Testis (tissue), 5 donors: ENCODE measurements around the gene TRIM15. TPM values are rescaled to one million over a fixed set of nuclear protein-coding genes. Genes with fewer than 3 reads are reported as not detected.
"Not testable (repeated sequence)": the region's sequence is repeated elsewhere in the genome, so short reads cannot be mapped to it uniquely, and the experiment has no call there.

ENCODE experiments used
- DNase-seq: peaks from one replicate; pipeline ENCODE4 v3.0.0-alpha.2; 2019
- H3K27ac ChIP-seq, 2 donors: fragments of 200-600 bp; sonication (generic); one replicate each; pipeline ENCODE4 v1.5.1; 2019
- H3K27me3 ChIP-seq: fragments of 200-600 bp; sonication (generic); one replicate; pipeline ENCODE4 v1.5.1; 2019
- H3K36me3 ChIP-seq: fragments of 200-600 bp; sonication (generic); one replicate; pipeline ENCODE4 v1.5.1; 2017; ENCODE audit warnings: low read depth; ENCODE audit errors: missing control alignments
- H3K4me1 ChIP-seq: fragments of 200-600 bp; sonication (generic); one replicate; pipeline ENCODE4 v1.5.1; 2019
- H3K4me3 ChIP-seq, 2 donors: fragments of 200-600 bp; sonication (generic); one replicate each; pipeline ENCODE4 v1.5.1; 2017 to 2019
- H3K9me3 ChIP-seq: fragments of 200-600 bp; sonication (generic); one replicate; pipeline ENCODE4 v1.5.1; 2017
- CTCF ChIP-seq, 3 experiments: fragments of 450-650 bp in 2 of 3; fragments of 200-600 bp in 1 of 3; sonication (generic) in 1 of 3; IDR thresholded peaks; one replicate each; pipeline ENCODE4 v1.5.1; 2016 to 2019; ENCODE audit warnings: antibody characterized with exemption in 3 of 3, mild to moderate bottlenecking in 2 of 3, moderate library complexity in 1 of 3
- POLR2A ChIP-seq: fragments of 450-650 bp; IDR thresholded peaks from one replicate; pipeline ENCODE4 v1.6.1; 2017; ENCODE audit warnings: antibody characterized with exemption, mild to moderate bottlenecking, moderate library complexity
- WGBS, 2 donors: methylation state at CpG; one replicate each; pipeline ENCODE4 v1.1.5; 2018; 5-methylcytosine and 5-hydroxymethylcytosine counted together
- intact Hi-C: fragments of 100-400 bp; cut with DNase I; formaldehyde crosslinking; loops from one replicate; pipeline ENCODE4 v1.15.1; 2023; ENCODE audit warnings: low total_unique reads
- long read RNA-seq, 2 donors: transcript quantifications; one replicate each; lab custom pipeline, GENCODE V29; 2026
- polyA plus RNA-seq: library from polyadenylated mRNA; stranded (reverse); fragments of 350-450 nt; fragmentation: Illumina TruSeq; extraction: RNeasy Lipid Tissue Mini Kit (QIAGEN cat#74804); gene quantifications from one replicate; pipeline ENCODE4 v1.2.3, GENCODE V29; 2014; ENCODE audit warnings: low read depth, low replicate concordance; ENCODE audit not compliant: insufficient read depth
- total RNA-seq, 2 donors: library from RNA; depleted of rRNA; stranded (reverse); fragments of >200 nt; gene quantifications; one replicate each; pipeline ENCODE4 v1.2.3, GENCODE V29; 2016

Gene TRIM15
- total RNA-seq: under 1 TPM in 1 of 2 donors, not detected in 1; 0.25 TPM
- 1.1 TPM for polyA plus RNA-seq
- long read RNA-seq, donor 1: 0 reads
- long read RNA-seq, donor 2: 0 reads

- Histone ChIP-seq H3K27me3 (no peaks in the 10 kb centered on the region), H3K4me1 (no peaks in the 10 kb centered on the region), H3K36me3 (no peaks in the 10 kb centered on the region), H3K27ac (no peak within 1 kb of the TSS), H3K9me3 (no peaks in the 10 kb centered on the region), H3K4me3 (no peak within 1 kb of the TSS)
- DNase-seq: no peak
- TF ChIP-seq POLR2A: no peak
- TF ChIP-seq CTCF (IDR thresholded peaks at IDR 0.05): no peak
- intact Hi-C loops: no loop called here
- WGBS, 2 donors: 51 to 59% methylated on average over 26 to 31 of the region's 31 CpGs
Observed at GRCh38 chr6:30163090-30163917, at the start of gene TRIM15. Gene TRIM15 (plus strand): TSS chr6:30163546. CDS start chr6:30163685, 139 bp downstream.

GRCh38 chr6:30113841-30114240 is 49.5 kb upstream of the TRIM15 start:
- 47 to 75% methylated on average over 1 of the region's 1 CpG for WGBS, 2 donors
- no peaks in the 10 kb centered on the region for H3K4me1 ChIP-seq
- H3K27me3 ChIP-seq: no peaks in the 10 kb centered on the region
- no peaks in the 10 kb centered on the region for H3K36me3 ChIP-seq
- intact Hi-C loops: no loop called here
- no peaks in the 10 kb centered on the region for H3K9me3 ChIP-seq
- H3K27ac ChIP-seq: no peak overlapping the region
- no peak overlapping the region for H3K4me3 ChIP-seq
- no peak for DNase-seq
- TF ChIP-seq CTCF (IDR thresholded peaks at IDR 0.05) (no peak), POLR2A (no peak)

GRCh38 chr6:30116724-30117123 is 46.6 kb upstream of the TRIM15 start:
- Histone ChIP-seq H3K9me3 (no peaks in the 10 kb centered on the region), H3K27ac (no peak overlapping the region), H3K4me1 (no peaks in the 10 kb centered on the region), H3K4me3 (no peak overlapping the region), H3K27me3 (no peaks in the 10 kb centered on the region), H3K36me3 (no peaks in the 10 kb centered on the region)
- 73 to 80% methylated on average over 6 of the region's 6 CpGs for WGBS, 2 donors
- DNase-seq: no peak
- TF ChIP-seq CTCF (IDR thresholded peaks at IDR 0.05) (peak in 1 of 3 experiments; percentile 36), POLR2A (no peak)
- intact Hi-C loops: no loop called here

- H3K4me1 ChIP-seq, H3K4me3 ChIP-seq, DNase-seq, H3K27me3 ChIP-seq, H3K9me3 ChIP-seq, H3K36me3 ChIP-seq, intact Hi-C loops, H3K27ac ChIP-seq: not testable (repeated sequence)
- 89 to 95% methylated on average over 5 of the region's 5 CpGs for WGBS, 2 donors
Observed at GRCh38 chr6:30118691-30119090, 44.7 kb upstream of the TRIM15 start.

- Histone ChIP-seq H3K4me1 (no peaks in the 10 kb centered on the region), H3K4me3 (no peak overlapping the region), H3K27me3 (no peaks in the 10 kb centered on the region), H3K27ac (no peak overlapping the region), H3K9me3 (no peaks in the 10 kb centered on the region), H3K36me3 (no peaks in the 10 kb centered on the region)
- no peak for TF ChIP-seq POLR2A
- no peak for DNase-seq
- 71 to 81% methylated on average over 10 of the region's 10 CpGs for WGBS, 2 donors
- intact Hi-C loops: no loop called here
Observed at GRCh38 chr6:30121446-30122366, 41.6 kb upstream of the TRIM15 start.
